ENCODE measurements around the gene PXDN. TPM values are rescaled to one million over a fixed set of nuclear protein-coding genes. Genes with fewer than 3 reads are reported as not detected.
A peak's percentile ranks its signal among the peaks of the same experiment; 100 is the strongest.

PXDN gene
- total RNA-seq, 1 experiment from 2014 or later = 125 TPM

- H4K20me1 ChIP-seq (ENCODE audit: low read length) = no peaks in the 10 kb centered on the region; the same call in 1 of the 2 replicates
- TF ChIP-seq, protein P1, sequence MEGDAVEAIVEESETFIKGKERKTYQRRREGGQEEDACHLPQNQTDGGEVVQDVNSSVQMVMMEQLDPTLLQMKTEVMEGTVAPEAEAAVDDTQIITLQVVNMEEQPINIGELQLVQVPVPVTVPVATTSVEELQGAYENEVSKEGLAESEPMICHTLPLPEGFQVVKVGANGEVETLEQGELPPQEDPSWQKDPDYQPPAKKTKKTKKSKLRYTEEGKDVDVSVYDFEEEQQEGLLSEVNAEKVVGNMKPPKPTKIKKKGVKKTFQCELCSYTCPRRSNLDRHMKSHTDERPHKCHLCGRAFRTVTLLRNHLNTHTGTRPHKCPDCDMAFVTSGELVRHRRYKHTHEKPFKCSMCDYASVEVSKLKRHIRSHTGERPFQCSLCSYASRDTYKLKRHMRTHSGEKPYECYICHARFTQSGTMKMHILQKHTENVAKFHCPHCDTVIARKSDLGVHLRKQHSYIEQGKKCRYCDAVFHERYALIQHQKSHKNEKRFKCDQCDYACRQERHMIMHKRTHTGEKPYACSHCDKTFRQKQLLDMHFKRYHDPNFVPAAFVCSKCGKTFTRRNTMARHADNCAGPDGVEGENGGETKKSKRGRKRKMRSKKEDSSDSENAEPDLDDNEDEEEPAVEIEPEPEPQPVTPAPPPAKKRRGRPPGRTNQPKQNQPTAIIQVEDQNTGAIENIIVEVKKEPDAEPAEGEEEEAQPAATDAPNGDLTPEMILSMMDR (conservative IDR thresholded peaks at IDR 0.05; ENCODE audit: low read depth, low read length) = peak; percentile 76
- TF ChIP-seq EZH2 (IDR thresholded peaks at IDR 0.05; ENCODE audit: low read length, unreplicated experiment) = no peak
- no peak for TF ChIP-seq EZH2phosphoT487 (IDR thresholded peaks at IDR 0.05; ENCODE audit: borderline replicate concordance, low read length)
- H3K9me3 ChIP-seq (ENCODE audit: low read length) = no peaks in the 10 kb centered on the region
- peak overlapping the region; percentile 99 for H3K9ac ChIP-seq (ENCODE audit: low read length)
- H3K27ac ChIP-seq (ENCODE audit: low read length) = peak overlapping the region; percentile 98
- ChIA-PET POLR2A (ENCODE audit: unreplicated experiment) (no interaction called here), CTCF (interaction anchor here (1.4 kb wide), 1 partner anchor 67 kb away, joined by 5 read pairs; no protein-coding TSS in a partner anchor)
- H3K79me2 ChIP-seq (ENCODE audit: low read length) = peaks cover 78% of the 10 kb centered on the region
- no TSS peak for BruUV-seq (replicated peaks)
- peak overlapping the region; percentile 75 for H3K4me3 ChIP-seq (ENCODE audit: low read length)
- DNase-seq = peak; percentile 91
- intact Hi-C loops (cut with micrococcal nuclease) = loop anchor here (1.0 to 2.0 kb wide), 4 partner anchors 22 to 68 kb away; no protein-coding TSS in a partner anchor
- H3K9me2 ChIP-seq (replicated peaks; ENCODE audit: low read length) = no peaks in the 10 kb centered on the region
- peak; percentile 62 for ATAC-seq
- H3F3A ChIP-seq (ENCODE audit: low read length, unreplicated experiment) = peaks cover 2% of the 10 kb centered on the region
- H3K4me1 ChIP-seq (ENCODE audit: insufficient read depth, low read length) = peaks cover 50% of the 10 kb centered on the region
- H3K27me3 ChIP-seq (ENCODE audit: low read length) = no peaks in the 10 kb centered on the region
- peak overlapping the region; percentile 56; the same call in 1 of the 2 replicates for H2AFZ ChIP-seq (ENCODE audit: low read length)
- peak overlapping the region; percentile 82 for H3K4me2 ChIP-seq (ENCODE audit: low read length)
- H3K36me3 ChIP-seq (ENCODE audit: low read depth, low read length) = peaks cover 14% of the 10 kb centered on the region; the same call in 1 of the 2 replicates
These were observed 1.5 kb downstream of the PXDN start for GRCh38 chr2:1742681-1743395.

DNA sequence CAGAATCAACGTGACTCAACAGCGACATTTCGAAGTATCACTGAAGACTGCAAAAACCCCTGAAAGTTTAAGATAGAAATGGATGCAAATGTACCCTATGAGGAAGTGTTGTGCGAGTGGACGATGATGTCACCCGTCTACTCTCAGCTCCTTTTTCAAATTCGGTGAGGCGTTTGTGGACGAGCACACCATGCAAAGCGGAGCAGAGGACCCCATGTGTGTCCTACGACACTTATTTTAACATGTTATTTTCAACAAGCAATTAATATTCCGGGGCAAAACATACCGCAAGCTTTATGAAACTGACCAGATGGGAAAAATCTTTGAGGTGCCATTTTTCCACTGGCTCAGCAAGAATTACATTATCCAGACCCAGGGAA, 2.0 kb downstream of the PXDN start:
- H2AFZ ChIP-seq (ENCODE audit: low read length) = no peak overlapping the region
- H4K20me1 ChIP-seq (ENCODE audit: low read length) = no peaks in the 10 kb centered on the region; the same call in 1 of the 2 replicates
- H3K4me1 ChIP-seq (ENCODE audit: insufficient read depth, low read length) = peaks cover 55% of the 10 kb centered on the region
- H3K79me2 ChIP-seq (ENCODE audit: low read length) = peaks cover 81% of the 10 kb centered on the region
- intact Hi-C loops (cut with micrococcal nuclease) = loop anchor here (2.0 kb wide), 2 partner anchors 33 to 55 kb away; no protein-coding TSS in a partner anchor
- no peaks in the 10 kb centered on the region for H3K27me3 ChIP-seq (ENCODE audit: low read length)
- no peak for DNase-seq
- TF ChIP-seq, protein P1 (conservative IDR thresholded peaks at IDR 0.05; ENCODE audit: low read depth, low read length) = no peak
- TF ChIP-seq EZH2phosphoT487 (IDR thresholded peaks at IDR 0.05; ENCODE audit: borderline replicate concordance, low read length) (no peak), EZH2 (IDR thresholded peaks at IDR 0.05; ENCODE audit: low read length, unreplicated experiment) (no peak)
- peak overlapping the region; percentile 75 for H3K4me3 ChIP-seq (ENCODE audit: low read length)
- no peaks in the 10 kb centered on the region for H3K9me3 ChIP-seq (ENCODE audit: low read length)
- H3F3A ChIP-seq (ENCODE audit: low read length, unreplicated experiment) = peaks cover 4% of the 10 kb centered on the region
- ChIA-PET CTCF (interaction anchor here (0.6 to 1.4 kb wide), 2 partner anchors 55 to 67 kb away, joined by 4 to 5 read pairs; no protein-coding TSS in a partner anchor), POLR2A (ENCODE audit: unreplicated experiment) (no interaction called here)
- peak overlapping the region; percentile 82 for H3K4me2 ChIP-seq (ENCODE audit: low read length)
- BruUV-seq (replicated peaks) = TSS peak; percentile 46
- H3K27ac ChIP-seq (ENCODE audit: low read length) = peak overlapping the region; percentile 98
- no peak for ATAC-seq
- no peaks in the 10 kb centered on the region for H3K9me2 ChIP-seq (replicated peaks; ENCODE audit: low read length)
- H3K36me3 ChIP-seq (ENCODE audit: low read depth, low read length) = peaks cover 14% of the 10 kb centered on the region; the same call in 1 of the 2 replicates
- H3K9ac ChIP-seq (ENCODE audit: low read length) = peak overlapping the region; percentile 99

Measured in PC-3 (cell line).